Lung (tissue), 12 donors: ENCODE data around the gene SLC12A7. TPM values are rescaled to one million over a fixed set of nuclear protein-coding genes. Genes with fewer than 3 reads are reported as not detected.

Experiments used
- ATAC-seq: fragments of 200-7000 bp; cut with Tn5 transposase; one replicate; pipeline ENCODE4 v1.9.1; 2020; ENCODE audit warnings: moderate number of reproducible peaks; ENCODE audit not compliant: insufficient read depth, low FRiP score
- DNase-seq, 3 donors: peaks; one replicate each; pipeline ENCODE4 v3.0.0-alpha.2; 2013 to 2017
- H3K27ac ChIP-seq, 2 donors: one replicate each; pipeline ENCODE4 v1.5.1; 2013; ENCODE audit warnings: mild to moderate bottlenecking in 2 of 2, moderate library complexity in 2 of 2, control low read depth in 1 of 2, inconsistent platforms in 1 of 2, low read depth in 1 of 2, low read length in 1 of 2
- H3K27me3 ChIP-seq, 3 donors: one replicate each; pipeline ENCODE4 v1.5.1; 2013; ENCODE audit warnings: low read length in 2 of 3; ENCODE audit not compliant: control insufficient read depth in 3 of 3, insufficient read depth in 3 of 3
- H3K36me3 ChIP-seq, 4 donors: one replicate each; pipeline ENCODE4 v1.5.1; 2013; ENCODE audit warnings: low read length in 4 of 4, mild to moderate bottlenecking in 1 of 4, moderate library complexity in 1 of 4; ENCODE audit not compliant: control insufficient read depth in 4 of 4, insufficient read depth in 4 of 4
- H3K4me1 ChIP-seq, 5 donors: one replicate each; pipeline ENCODE4 v1.5.1; 2013; ENCODE audit warnings: low read length in 5 of 5, mild to moderate bottlenecking in 2 of 5, moderate library complexity in 1 of 5; ENCODE audit not compliant: control insufficient read depth in 5 of 5, insufficient read depth in 5 of 5
- H3K4me3 ChIP-seq: one replicate; pipeline ENCODE4 v1.5.1; 2013; ENCODE audit warnings: mild to moderate bottlenecking, control low read depth, moderate library complexity
- H3K9ac ChIP-seq, 2 donors: one replicate each; pipeline ENCODE4 v1.5.1; 2013; ENCODE audit warnings: low read length in 2 of 2, control low read depth in 1 of 2; ENCODE audit not compliant: insufficient read depth in 1 of 2
- H3K9me3 ChIP-seq, 4 donors: one replicate each; pipeline ENCODE4 v1.5.1; 2013; ENCODE audit warnings: low read length in 3 of 4, mild to moderate bottlenecking in 1 of 4, moderate library complexity in 1 of 4; ENCODE audit not compliant: control insufficient read depth in 4 of 4, insufficient read depth in 3 of 4
- CTCF ChIP-seq: IDR thresholded peaks from 2 replicates; pipeline ENCODE4 v1.5.1; 2012; ENCODE audit warnings: mild to moderate bottlenecking; ENCODE audit errors: control extremely low read depth, extremely low read depth
- WGBS, 2 donors: extraction: QIAGEN DNeasy Blood & Tissue Kit; methylation state at CpG; one replicate each; pipeline ENCODE4 v1.1.7; 2013; 5-methylcytosine and 5-hydroxymethylcytosine counted together
- polyA plus RNA-seq, 2 donors: library from polyadenylated mRNA; stranded (reverse); fragments of 200-250 nt; gene quantifications; one replicate each; pipeline ENCODE4 v1.2.1, GENCODE V29; 2013
- total RNA-seq, 2 donors: library from RNA; depleted of rRNA in 1 of 2; stranded (reverse); fragments of >200 nt in 1 of 2; gene quantifications; one replicate each; pipeline ENCODE4 v1.2.1, GENCODE V29; 2014 to 2021
- donor health status: control.
- donor health status: control.
- donor health status: Bipolar disorder and iron deficiency.
- donor health status: healthy.
- donor health status: DM: yes; HTN: yes; CAD: no.

Gene SLC12A7
- total and polyA plus RNA-seq, 4 donors = 14.8 to 50.4 (median 39.8) TPM

GRCh38 chr5:1017056-1017455, 94.8 kb downstream of the SLC12A7 start:
- ATAC-seq (no peak), DNase-seq (no peak)
- Histone ChIP-seq H3K9me3 (no peaks in the 10 kb centered on the region), H3K4me3 (no peak overlapping the region), H3K27ac (no peak overlapping the region), H3K27me3 (no peaks in the 10 kb centered on the region), H3K9ac (no peak overlapping the region), H3K36me3 (no peaks in the 10 kb centered on the region), H3K4me1 (peaks cover 0 to 14% (median 1%) of the 10 kb centered on the region in 5 donors)
- WGBS, 2 donors = 79 to 90% methylated on average over 12 of the region's 12 CpGs
- no peak for TF ChIP-seq CTCF

DNA sequence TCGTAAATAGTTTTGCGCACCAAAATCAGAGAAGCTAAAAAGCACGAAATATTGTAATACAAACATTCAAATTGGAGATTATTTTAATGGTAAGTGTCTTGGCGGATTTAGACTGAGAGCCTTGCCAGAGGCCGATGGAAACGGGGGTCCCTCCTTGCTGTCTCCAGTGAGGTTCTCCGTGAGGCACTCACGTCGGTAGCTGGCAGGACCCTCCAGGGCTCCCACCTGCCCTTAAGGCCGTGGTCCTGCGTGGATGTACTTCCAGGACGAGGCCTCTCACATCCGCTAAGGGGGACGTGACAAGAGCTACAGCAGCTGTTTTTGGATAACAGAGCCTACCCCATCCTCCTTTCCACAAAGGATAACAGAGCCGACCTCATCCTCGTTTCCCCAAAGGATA, 95.4 kb downstream of the SLC12A7 start:
- no peak for DNase-seq
- WGBS, 2 donors = 86 to 87% methylated on average over 16 of the region's 16 CpGs
- no peak for TF ChIP-seq CTCF
- no peak overlapping the region for H3K27ac ChIP-seq
- H3K4me1 ChIP-seq = peaks cover 0 to 11% (median 1%) of the 10 kb centered on the region in 5 donors
- H3K36me3 ChIP-seq = no peaks in the 10 kb centered on the region
- H3K9me3 ChIP-seq = no peaks in the 10 kb centered on the region
- no peaks in the 10 kb centered on the region for H3K27me3 ChIP-seq
- no peak overlapping the region for H3K4me3 ChIP-seq
- H3K9ac ChIP-seq = no peak overlapping the region
- ATAC-seq = no peak

GRCh38 chr5:1016036-1016435, 95.8 kb downstream of the SLC12A7 start:
- ATAC-seq (no peak), DNase-seq (peak in 1 of 3 donors; percentile 43)
- Histone ChIP-seq H3K4me1 (peaks cover 0 to 11% (median 0%) of the 10 kb centered on the region in 5 donors), H3K9me3 (no peaks in the 10 kb centered on the region), H3K36me3 (no peaks in the 10 kb centered on the region), H3K27me3 (no peaks in the 10 kb centered on the region), H3K27ac (no peak overlapping the region), H3K4me3 (no peak overlapping the region), H3K9ac (no peak overlapping the region)
- TF ChIP-seq CTCF = no peak
- WGBS, 2 donors = 81 to 84% methylated on average over 19 of the region's 19 CpGs

- H3K36me3 ChIP-seq = no peaks in the 10 kb centered on the region
- no peak overlapping the region for H3K4me3 ChIP-seq
- WGBS, 2 donors = 77 to 78% methylated on average over 10 of the region's 10 CpGs
- TF ChIP-seq CTCF = no peak
- H3K9me3 ChIP-seq = no peaks in the 10 kb centered on the region
- DNase-seq (no peak), ATAC-seq (no peak)
- peaks cover 0 to 11% (median under 1%) of the 10 kb centered on the region in 5 donors for H3K4me1 ChIP-seq
- no peaks in the 10 kb centered on the region for H3K27me3 ChIP-seq
- peak overlapping the region in 1 of 2 donors; percentile 5 for H3K27ac ChIP-seq
- no peak overlapping the region for H3K9ac ChIP-seq
These were observed 96.4 kb downstream of the SLC12A7 start for GRCh38 chr5:1015507-1015906.
